OCI-LY1 (cell line): ENCODE measurements around the gene AFDN.

Experiments
- H2AFZ ChIP-seq: fragments of 200-600 bp; sonication (generic), shearing (Covaris generic); 2 replicates; pipeline ENCODE4 v1.6.0; 2014; ENCODE audit warnings: antibody characterized with exemption, mild to moderate bottlenecking, low read length
- H3F3A ChIP-seq: fragments of 200-600 bp; sonication (generic), shearing (Covaris generic); 2 replicates; pipeline ENCODE4 v1.6.0; 2014; ENCODE audit warnings: mild to moderate bottlenecking, antibody characterized with exemption, low read length, moderate library complexity; ENCODE audit not compliant: insufficient read depth
- H3K27ac ChIP-seq: fragments of 200-600 bp; sonication (generic); 2 replicates; pipeline ENCODE4 v1.5.1; 2014; ENCODE audit warnings: low read length, mixed run types, mild to moderate bottlenecking, low read depth; ENCODE audit not compliant: poor library complexity, severe bottlenecking
- H3K27me3 ChIP-seq: fragments of 200-600 bp; sonication (generic); 2 replicates; pipeline ENCODE4 v1.6.0; 2014; ENCODE audit warnings: antibody characterized with exemption, mild to moderate bottlenecking, low read length, moderate library complexity; ENCODE audit not compliant: insufficient read depth
- H3K36me3 ChIP-seq: fragments of 200-600 bp; sonication (generic); 2 replicates; pipeline ENCODE4 v1.6.1; 2014; ENCODE audit warnings: mild to moderate bottlenecking, antibody characterized with exemption, low read length, moderate library complexity, mixed read lengths; ENCODE audit not compliant: insufficient read depth
- H3K4me1 ChIP-seq: fragments of 200-600 bp; sonication (generic); 2 replicates; pipeline ENCODE4 v1.5.1; 2014; ENCODE audit warnings: mild to moderate bottlenecking, low read length, moderate library complexity; ENCODE audit not compliant: insufficient read depth, severe bottlenecking
- H3K4me2 ChIP-seq: fragments of 200-600 bp; sonication (generic), shearing (Covaris generic); 2 replicates; pipeline ENCODE4 v1.6.1; 2014; ENCODE audit warnings: low read length
- H3K4me3 ChIP-seq: fragments of 200-600 bp; sonication (generic); 2 replicates; pipeline ENCODE4 v1.5.1; 2014; ENCODE audit warnings: low read length, low read depth, mild to moderate bottlenecking, mixed read lengths; ENCODE audit not compliant: poor library complexity, severe bottlenecking
- H3K79me2 ChIP-seq: fragments of 200-600 bp; shearing (Covaris generic); 2 replicates; pipeline ENCODE4 v1.6.1; 2016; ENCODE audit warnings: mixed run types, low read length, mixed read lengths; ENCODE audit not compliant: insufficient read depth
- H3K9ac ChIP-seq: fragments of 200-600 bp; sonication (generic), shearing (Covaris generic); 2 replicates; pipeline ENCODE4 v1.6.1; 2014; ENCODE audit warnings: mild to moderate bottlenecking, low read length, mixed read lengths
- H3K9me2 ChIP-seq: fragments of 200-600 bp; sonication (generic), shearing (Covaris generic); 2 replicates; pipeline ENCODE4 v1.6.1; 2014; ENCODE audit warnings: low read depth, mild to moderate bottlenecking, low read length, mixed read lengths
- H3K9me3 ChIP-seq: fragments of 200-600 bp; shearing (Covaris generic); 2 replicates; pipeline ENCODE4 v1.6.1; 2014; ENCODE audit warnings: low read length, mixed read lengths
- H4K20me1 ChIP-seq: fragments of 200-600 bp; sonication (generic), shearing (Covaris generic); 2 replicates; pipeline ENCODE4 v1.6.0; 2016; ENCODE audit warnings: mild to moderate bottlenecking, low read length; ENCODE audit not compliant: insufficient read depth
- CTCF ChIP-seq: fragments of 200-600 bp; sonication (generic), shearing (Covaris generic); IDR thresholded peaks from 2 replicates; pipeline ENCODE4 v1.5.1; 2017; ENCODE audit warnings: mild to moderate bottlenecking, antibody characterized with exemption, low read length, moderate library complexity, mixed read lengths
- EZH2 ChIP-seq: fragments of 200-600 bp; sonication (generic), shearing (Covaris generic); IDR thresholded peaks from 2 replicates; pipeline ENCODE4 v1.8.0; 2017; ENCODE audit warnings: borderline replicate concordance, mixed run types, mild to moderate bottlenecking, antibody characterized with exemption, low read length, moderate library complexity, mixed read lengths

The AFDN gene

GRCh38 chr6:167947716-167948115 lies 121.0 kb downstream of the AFDN start:
- Histone ChIP-seq H3K79me2 (no peaks in the 10 kb centered on the region), H3K9me3 (no peaks in the 10 kb centered on the region), H3K9ac (no peak overlapping the region), H3K27me3 (no peaks in the 10 kb centered on the region), H3K9me2 (no peaks in the 10 kb centered on the region), H3K4me2 (no peak overlapping the region), H4K20me1 (no peaks in the 10 kb centered on the region), H3F3A (no peaks in the 10 kb centered on the region), H3K4me3 (no peak overlapping the region), H3K27ac (no peak overlapping the region), H3K36me3 (peaks cover 14% of the 10 kb centered on the region; the same call in 1 of the 2 replicates), H3K4me1 (no peaks in the 10 kb centered on the region), H2AFZ (no peak overlapping the region)
- TF ChIP-seq CTCF (no peak), EZH2 (no peak)

- Histone ChIP-seq H3K4me3 (no peak overlapping the region), H2AFZ (no peak overlapping the region), H3K9ac (no peak overlapping the region), H3K79me2 (no peaks in the 10 kb centered on the region), H3K4me1 (no peaks in the 10 kb centered on the region), H3K4me2 (no peak overlapping the region), H3K9me3 (no peaks in the 10 kb centered on the region), H3K27me3 (no peaks in the 10 kb centered on the region), H3K9me2 (no peaks in the 10 kb centered on the region), H4K20me1 (no peaks in the 10 kb centered on the region), H3F3A (no peaks in the 10 kb centered on the region), H3K27ac (no peak overlapping the region), H3K36me3 (peaks cover 14% of the 10 kb centered on the region; the same call in 1 of the 2 replicates)
- TF ChIP-seq CTCF (no peak), EZH2 (no peak)
These were observed 122.0 kb downstream of the AFDN start for GRCh38 chr6:167948716-167949115.

- Histone ChIP-seq H3K9me3 (no peaks in the 10 kb centered on the region), H3K79me2 (no peaks in the 10 kb centered on the region), H3K4me2 (no peak overlapping the region), H3K4me1 (no peaks in the 10 kb centered on the region), H3K36me3 (peaks cover 13% of the 10 kb centered on the region; the same call in 1 of the 2 replicates), H3K27ac (no peak overlapping the region), H3K4me3 (no peak overlapping the region), H3K9me2 (no peaks in the 10 kb centered on the region), H4K20me1 (no peaks in the 10 kb centered on the region), H3F3A (no peaks in the 10 kb centered on the region), H2AFZ (no peak overlapping the region), H3K27me3 (no peaks in the 10 kb centered on the region), H3K9ac (no peak overlapping the region)
- TF ChIP-seq EZH2: no peak
- TF ChIP-seq CTCF: no peak
These were observed 122.5 kb downstream of the AFDN start for GRCh38 chr6:167949121-167949684.
